SK-N-DZ (cell line): Measurements from ENCODE around the gene SYNPO2.
A peak's percentile ranks its signal among the peaks of the same experiment; 100 is the strongest.
"Not testable (repeated sequence)": the region's sequence is repeated elsewhere in the genome, so short reads cannot be mapped to it uniquely, and the experiment has no call there.

Experiments used
- DNase-seq: peaks from one replicate; pipeline ENCODE4 v3.0.0-alpha.2; 2015; ENCODE audit warnings: low spot score

Gene SYNPO2

GRCh38 chr4:119067125-119067524, 178.5 kb downstream of the SYNPO2 start:
- DNase-seq: not testable (repeated sequence)

GRCh38 chr4:119067670-119068360, 179.2 kb downstream of the SYNPO2 start:
- not testable (repeated sequence) for DNase-seq

DNA sequence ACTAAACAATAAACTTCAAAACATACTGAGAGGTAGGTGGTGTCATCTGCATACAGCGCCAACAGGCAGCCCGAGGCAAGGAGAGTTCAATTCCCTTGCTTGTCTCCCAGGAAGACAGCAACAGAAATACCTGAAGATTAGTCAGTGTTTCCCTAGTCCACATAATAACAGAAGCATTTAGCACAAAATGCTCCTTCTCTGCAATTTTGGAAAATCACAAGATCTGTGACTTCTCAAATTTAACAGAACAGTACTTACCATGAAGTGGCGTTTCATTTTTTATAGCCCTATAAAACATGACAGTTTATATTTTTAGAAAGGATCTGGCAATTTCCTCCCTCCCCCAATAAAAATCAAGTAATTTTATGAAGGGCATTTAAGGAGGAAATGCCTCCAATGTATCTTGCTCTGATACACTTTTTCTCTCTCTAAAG, 179.9 kb downstream of the SYNPO2 start:
- DNase-seq: no peak

DNA sequence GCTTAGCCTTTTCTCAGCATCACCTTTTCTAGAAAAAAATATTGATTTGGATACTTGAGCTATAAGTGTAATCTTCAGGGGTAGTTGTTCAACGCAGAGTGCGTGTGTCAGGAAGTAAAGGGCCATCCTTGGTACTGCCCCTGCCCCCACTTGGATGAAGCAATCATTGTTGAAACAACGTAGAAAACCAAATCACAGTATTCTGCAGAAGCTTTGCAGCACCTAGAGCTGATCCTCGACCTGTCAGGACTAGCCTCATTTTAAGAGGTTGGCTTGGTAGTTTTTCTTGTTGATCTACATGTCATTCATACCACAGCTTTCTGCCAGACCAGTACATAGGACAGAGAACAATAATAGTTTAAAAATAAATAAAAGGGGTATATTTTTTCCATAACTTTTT, 181.6 kb downstream of the SYNPO2 start:
- DNase-seq: no peak

DNA sequence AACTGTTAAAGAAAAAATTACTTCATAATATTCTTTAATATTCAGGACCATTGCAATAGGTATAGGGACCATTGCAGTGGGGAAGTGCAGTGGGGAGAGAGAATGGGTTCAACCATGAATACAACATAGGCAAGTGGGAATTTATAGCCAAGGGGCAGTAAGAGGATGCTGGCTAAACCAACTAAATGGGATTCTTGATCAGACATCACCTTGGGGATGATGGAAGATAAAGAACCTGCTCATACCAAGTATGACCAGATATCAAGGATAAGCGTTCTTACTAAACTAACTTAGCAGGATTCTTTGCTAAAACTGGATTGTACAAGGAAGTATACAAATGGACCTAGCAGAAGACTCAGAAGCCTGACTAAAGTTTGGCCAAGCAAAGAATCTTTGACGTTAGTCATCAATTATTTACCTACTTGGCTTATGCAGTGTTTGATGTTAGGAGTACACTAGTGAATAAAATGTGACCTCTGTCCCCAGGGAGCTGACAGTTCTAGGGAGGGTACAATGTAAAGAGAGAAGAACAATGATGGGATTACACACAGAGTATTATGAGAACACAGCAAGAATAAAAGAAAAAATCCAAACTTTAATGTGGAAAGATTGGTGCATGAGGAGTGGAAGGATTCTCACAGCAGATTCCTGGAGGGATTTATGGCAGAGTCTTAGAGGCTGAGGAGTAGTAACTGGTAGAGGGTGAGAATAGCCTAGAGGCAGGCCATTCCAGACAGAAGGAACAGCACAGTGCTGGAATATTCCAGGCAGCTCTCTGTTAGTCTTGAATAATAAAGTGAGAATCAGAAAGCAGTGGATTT, 192.3 kb downstream of the SYNPO2 start:
- DNase-seq: no peak

GRCh38 chr4:119081542-119081859, 192.8 kb downstream of the SYNPO2 start:
- no peak for DNase-seq

DNA sequence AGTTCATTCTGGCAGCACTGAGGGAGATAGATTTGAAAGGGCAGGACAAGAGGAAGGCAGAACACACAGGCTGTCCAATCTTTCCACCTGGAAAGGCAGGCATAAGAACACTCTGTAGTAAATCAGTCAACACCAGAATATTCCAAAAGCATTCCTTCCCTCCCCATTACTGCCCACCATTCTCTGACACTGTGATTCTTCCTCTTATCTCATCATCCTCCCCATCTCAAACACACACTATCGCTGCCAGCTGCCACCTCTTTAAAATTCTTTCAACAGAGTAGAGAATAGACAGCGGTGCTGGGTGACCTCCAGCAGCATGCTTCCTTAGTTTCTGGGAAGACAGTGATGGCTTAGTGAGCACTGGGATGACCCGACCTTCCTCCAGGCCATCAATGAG, 193.3 kb downstream of the SYNPO2 start:
- peak; percentile 9 for DNase-seq

- DNase-seq: no peak
Observed at GRCh38 chr4:119082661-119083060, 194.0 kb downstream of the SYNPO2 start.

DNA sequence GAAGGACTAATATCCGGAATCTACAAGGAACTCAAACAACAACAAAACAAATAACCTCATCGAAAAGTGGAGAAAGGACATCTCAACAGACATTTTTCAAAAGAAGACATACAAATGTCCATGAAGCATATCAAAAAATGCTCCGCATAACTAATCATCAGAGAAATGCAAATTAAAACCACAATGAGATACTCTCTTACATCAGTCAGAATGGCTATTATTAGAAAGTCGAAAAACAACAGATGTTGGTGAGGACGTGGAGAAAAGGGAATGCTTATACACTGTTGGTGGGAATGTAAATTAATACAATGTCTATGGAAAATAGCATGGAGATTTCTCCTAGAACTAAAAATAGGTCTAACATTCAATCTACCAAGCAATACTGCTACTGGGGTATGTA, 195.9 kb downstream of the SYNPO2 start:
- DNase-seq: no peak

DNA sequence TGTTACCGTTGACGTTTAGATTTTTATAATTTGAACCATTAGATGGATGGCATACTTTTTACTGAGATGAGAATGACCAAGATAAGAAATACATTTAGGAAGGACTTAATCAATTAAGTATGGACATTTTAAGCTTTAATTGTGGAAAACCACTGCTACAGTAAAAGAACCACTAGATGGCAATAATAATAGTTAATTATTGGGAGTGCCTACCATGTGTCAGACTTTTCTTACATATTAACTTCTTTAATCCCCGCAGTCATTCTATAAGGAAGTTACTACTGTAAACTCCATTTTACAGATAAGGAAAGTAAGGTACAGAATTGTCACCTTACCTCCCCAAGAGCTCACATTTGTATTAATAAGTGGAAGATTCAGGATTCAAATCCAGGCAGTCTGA, 198.5 kb downstream of the SYNPO2 start:
- DNase-seq: no peak

- peak; percentile 24 for DNase-seq
Observed at GRCh38 chr4:119087656-119088055, 199.0 kb downstream of the SYNPO2 start.

DNA sequence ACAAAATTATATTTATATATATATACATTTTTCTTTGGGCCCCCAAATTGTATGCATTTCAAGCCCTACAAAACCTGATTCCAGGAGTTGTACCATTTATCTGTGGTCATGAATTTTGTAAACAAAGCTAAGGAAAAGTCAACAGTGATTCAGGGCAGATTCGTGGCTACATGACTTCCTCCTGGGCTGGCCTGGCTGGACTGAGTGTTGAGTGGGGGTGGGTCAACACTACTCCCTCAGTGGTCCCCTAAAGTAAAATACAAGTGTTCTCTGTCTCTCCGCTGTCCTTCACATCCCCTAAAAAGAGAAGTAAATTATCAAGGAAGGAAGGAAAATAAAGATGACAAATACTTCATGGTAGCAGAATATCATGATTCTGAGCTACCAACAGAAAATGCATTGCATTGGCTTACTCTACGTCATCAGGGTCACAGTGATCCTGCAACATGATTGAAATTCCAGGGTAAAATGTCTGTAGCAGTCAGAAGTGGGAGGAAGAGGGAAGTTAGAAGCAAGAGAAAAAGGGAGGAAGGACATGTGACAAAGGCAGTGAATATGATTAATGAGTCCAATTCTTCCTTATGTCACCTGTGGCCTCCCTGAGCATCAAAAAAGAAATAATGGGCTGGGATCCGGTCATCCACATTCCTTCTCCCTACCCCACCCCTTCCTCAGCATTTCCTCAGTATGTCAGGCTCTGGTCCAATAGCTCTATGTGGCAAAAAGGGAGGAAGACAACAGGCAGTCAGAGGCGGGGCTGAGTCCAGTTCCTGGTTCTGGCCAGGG, 204.6 kb downstream of the SYNPO2 start:
- DNase-seq: no peak

DNA sequence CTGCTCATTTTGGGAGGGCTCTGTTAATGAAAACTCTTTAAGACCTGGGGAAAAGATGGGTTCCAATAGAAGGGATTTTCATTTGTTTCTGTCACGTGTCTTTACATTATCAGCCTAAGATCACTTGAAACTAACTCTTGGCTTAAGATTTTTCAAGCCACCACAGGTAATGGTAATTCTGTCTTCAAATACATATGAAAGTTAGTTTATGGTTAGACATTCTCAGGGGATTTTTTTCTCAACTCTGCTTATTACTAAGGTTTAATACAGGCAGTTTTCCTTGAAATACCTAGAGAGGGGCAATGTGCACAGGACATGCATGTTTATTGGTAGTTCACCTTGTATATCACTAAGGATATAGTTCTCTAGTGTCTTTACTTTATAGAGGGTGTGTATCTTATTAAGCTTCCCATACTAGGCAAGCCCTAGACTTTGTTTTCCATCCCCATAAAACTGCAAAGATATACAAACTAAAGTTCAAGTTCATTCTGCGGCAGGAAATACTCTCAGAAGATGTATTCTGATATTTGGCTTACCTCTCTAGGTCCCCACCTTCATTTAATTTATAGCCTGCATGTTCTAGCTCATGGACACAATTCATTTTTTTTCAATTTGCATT, 208.7 kb downstream of the SYNPO2 start:
- no peak for DNase-seq

DNA sequence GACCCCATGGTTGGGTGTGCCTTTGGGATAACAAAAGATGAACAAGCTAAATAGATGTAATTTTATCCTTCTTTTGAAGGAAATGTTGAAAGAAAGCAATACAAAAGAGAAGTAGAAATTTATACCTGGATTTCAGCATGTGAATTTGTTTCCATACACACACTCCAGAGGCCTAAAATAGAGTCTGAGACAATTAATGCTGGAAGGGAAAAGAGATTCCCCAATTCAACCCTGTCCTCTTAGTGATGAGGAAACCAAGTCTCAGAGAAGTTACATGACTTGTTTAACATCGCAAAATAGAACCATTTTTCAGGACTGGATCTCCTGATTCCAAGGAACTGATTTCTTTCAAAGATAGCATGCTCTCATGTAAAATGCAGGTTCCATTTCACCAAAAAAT, 209.7 kb downstream of the SYNPO2 start:
- no peak for DNase-seq

- no peak for DNase-seq
Observed at GRCh38 chr4:119099227-119099810, 210.7 kb downstream of the SYNPO2 start.

GRCh38 chr4:119100655-119101054, 212.0 kb downstream of the SYNPO2 start:
- DNase-seq: no peak

GRCh38 chr4:119103263-119103662, 214.6 kb downstream of the SYNPO2 start:
- DNase-seq: no peak

- DNase-seq: no peak
Observed at GRCh38 chr4:119104644-119105273, 216.1 kb downstream of the SYNPO2 start.

DNA sequence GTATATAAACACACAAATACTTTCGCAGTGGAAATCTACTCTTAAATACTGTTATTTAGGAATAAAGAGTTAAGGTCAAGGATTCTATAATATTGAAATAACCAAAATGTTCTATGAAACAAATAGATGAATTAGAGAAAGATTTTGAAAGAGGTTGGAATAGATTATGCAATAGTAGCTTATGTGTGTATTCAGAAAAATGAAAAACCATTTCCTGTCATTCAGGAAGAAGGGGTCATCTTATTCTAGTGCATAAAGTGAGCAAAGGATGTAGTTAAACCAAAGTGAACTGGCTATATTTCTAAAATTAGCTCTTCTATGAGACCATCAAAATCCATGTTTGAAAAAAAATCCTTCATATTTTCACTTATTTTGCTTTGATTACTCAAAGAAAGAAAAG, 217.0 kb downstream of the SYNPO2 start:
- DNase-seq: no peak

DNA sequence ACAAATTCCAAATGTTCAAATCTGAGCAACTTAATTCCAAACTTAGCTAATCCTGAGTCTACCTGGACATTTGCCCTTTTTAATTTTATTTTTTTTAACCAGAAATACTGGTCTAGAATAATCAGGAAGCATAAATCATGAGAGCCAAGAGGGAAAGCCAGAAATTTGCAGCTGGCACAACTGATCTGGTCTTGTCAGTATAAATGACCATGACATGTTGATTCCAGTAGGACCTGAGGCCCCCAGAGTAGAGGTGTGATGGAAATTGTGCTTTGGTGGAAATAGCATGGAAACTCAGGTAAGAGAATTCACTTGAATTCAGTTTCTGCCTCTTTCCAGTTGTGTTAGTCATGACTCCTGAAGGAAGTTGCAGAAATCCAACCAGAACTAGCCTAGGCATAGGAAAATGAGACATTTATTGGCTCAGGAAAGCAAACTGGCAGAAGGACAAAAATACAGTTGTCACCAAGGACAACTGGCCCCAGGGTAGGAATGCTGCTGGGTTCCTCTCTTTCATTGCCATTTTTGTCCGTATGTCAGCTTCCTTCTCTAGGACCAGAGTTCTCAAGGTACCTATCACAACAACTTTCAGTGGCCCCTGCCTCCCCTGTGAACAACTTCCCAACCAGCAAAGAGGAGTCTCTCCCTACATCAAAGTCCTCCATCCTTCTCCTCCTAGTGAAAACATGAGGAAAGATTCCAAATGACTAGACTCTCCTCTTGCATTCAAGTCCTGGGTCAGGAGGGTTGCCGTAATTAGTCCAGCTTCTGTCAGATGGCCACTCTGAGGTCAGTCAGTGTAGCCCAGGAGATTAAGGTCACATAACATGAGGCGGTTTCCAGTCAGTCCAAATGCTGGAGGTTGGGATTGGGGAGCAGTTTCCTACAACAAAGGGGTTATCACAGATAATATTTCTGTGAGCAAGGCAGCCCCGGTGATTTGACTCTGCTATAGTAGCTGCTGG, 217.7 kb downstream of the SYNPO2 start:
- DNase-seq: no peak
